IgD-negative memory B cell (primary cell): Measurements from ENCODE around the gene HAVCR2. TPM values are rescaled to one million over a fixed set of nuclear protein-coding genes. Genes with fewer than 3 reads are reported as not detected.

Source experiments
- H3K27ac Mint-ChIP-seq, 3 donors: one replicate each; pipeline ENCODE4 v1.8.0; 2020 to 2022; ENCODE audit warnings: mild to moderate bottlenecking in 3 of 3, mixed read lengths in 3 of 3, moderate library complexity in 1 of 3
- H3K27me3 Mint-ChIP-seq: one replicate; pipeline ENCODE4 v1.8.0; 2021; ENCODE audit warnings: mixed read lengths
- H3K36me3 Mint-ChIP-seq: one replicate; pipeline ENCODE4 v1.8.0; 2020; ENCODE audit warnings: mild to moderate bottlenecking, mixed read lengths
- H3K4me1 Mint-ChIP-seq, 3 donors: one replicate each; pipeline ENCODE4 v1.8.0; 2020 to 2022; ENCODE audit warnings: mixed read lengths in 3 of 3, mild to moderate bottlenecking in 1 of 3
- H3K4me3 Mint-ChIP-seq, 4 donors: one replicate each; pipeline ENCODE4 v1.8.0; 2020 to 2022; ENCODE audit warnings: mild to moderate bottlenecking in 4 of 4, mixed read lengths in 4 of 4, moderate library complexity in 3 of 4
- H3K9me3 Mint-ChIP-seq, 3 donors: one replicate each; pipeline ENCODE4 v1.8.0; 2020 to 2021; ENCODE audit warnings: mixed read lengths in 3 of 3, mild to moderate bottlenecking in 1 of 3
- polyA plus RNA-seq: library from polyadenylated mRNA; unstranded; fragments of 300-500 nt; fragmentation: Illumina TruSeq; gene quantifications from one replicate; pipeline ENCODE4 v1.2.3, GENCODE V29; 2021

Gene HAVCR2
- polyA plus RNA-seq, 1 donor from 2014 or later: 1.8 TPM

DNA sequence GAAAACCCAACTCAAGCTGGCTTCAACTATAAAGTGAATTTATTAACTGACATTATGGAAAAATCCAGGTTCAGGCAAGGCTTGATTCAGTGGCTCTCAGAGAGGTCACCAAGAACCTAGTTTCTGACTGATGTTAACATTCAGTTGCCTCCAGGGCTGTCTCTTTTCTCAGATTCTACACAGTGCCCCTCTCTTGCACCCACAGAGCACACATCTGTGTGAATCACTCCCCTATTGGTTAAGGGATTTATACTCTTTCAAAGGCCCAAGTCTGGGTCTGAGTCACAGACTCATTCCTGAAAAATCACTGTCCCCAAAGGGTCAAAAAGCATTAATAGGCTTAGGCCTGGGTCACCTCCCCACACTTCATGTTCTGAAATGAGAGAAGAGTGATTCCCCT is 6.2 kb upstream of the HAVCR2 start:
- Mint-ChIP-seq H3K27me3 (no peaks in the 10 kb centered on the region), H3K27ac (no peak overlapping the region), H3K4me1 (peaks cover under 1 to 6% (median 2%) of the 10 kb centered on the region in 3 donors), H3K36me3 (no peaks in the 10 kb centered on the region), H3K9me3 (no peaks in the 10 kb centered on the region), H3K4me3 (no peak overlapping the region)

DNA sequence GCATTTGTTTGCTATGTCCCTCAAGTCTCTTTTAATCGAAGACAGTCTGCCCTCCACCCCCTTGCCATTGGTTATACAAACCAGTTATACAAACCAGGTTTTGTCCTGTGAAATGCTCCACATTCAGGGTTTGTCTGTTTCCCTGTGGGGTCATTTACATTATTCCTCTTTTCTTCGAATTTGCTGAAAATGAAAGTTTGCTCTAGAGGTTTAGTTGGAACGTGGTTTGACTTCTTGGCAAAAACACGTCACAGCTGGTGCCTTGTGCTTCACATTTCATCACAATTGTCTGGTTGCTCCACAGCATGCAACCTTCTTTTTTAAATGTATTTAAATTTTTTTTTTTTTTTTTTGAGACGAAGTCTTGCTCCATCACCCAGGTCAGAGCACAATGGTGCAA is 4.2 kb upstream of the HAVCR2 start:
- Mint-ChIP-seq H3K27me3 (no peaks in the 10 kb centered on the region), H3K36me3 (no peaks in the 10 kb centered on the region), H3K4me3 (no peak overlapping the region), H3K27ac (no peak overlapping the region), H3K4me1 (peaks cover 15 to 23% (median 18%) of the 10 kb centered on the region in 3 donors), H3K9me3 (no peaks in the 10 kb centered on the region)

DNA sequence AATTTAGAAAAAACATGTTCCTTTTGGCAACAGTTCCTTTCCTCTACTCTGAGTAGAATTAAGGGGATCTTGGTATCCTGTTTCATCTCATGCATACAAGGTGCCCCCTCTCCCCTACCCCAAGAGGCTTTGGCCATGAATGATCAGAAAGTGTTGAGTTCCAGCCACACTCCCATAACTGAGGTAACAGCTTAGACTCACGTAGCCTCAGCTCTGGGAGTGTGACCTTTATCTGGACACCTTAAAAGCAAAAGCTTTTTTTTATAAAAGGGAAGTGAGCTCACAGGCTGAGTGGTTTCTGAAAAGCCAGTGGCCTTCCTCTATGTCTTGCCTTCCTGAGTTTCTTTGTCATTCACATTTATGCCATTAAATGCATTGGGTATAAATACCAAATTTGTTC is 900 bp upstream of the HAVCR2 start:
- Mint-ChIP-seq H3K4me1 (peaks cover 21 to 27% (median 23%) of the 10 kb centered on the region in 3 donors), H3K36me3 (no peaks in the 10 kb centered on the region), H3K4me3 (peak overlapping the region; percentile 73 to 91 (median 81)), H3K27ac (peak overlapping the region; percentile 68 to 87 (median 75)), H3K27me3 (no peaks in the 10 kb centered on the region), H3K9me3 (no peaks in the 10 kb centered on the region)

- Mint-ChIP-seq H3K4me1 (peaks cover 21 to 27% (median 23%) of the 10 kb centered on the region in 3 donors), H3K27ac (no peak overlapping the region), H3K36me3 (peaks cover 4% of the 10 kb centered on the region), H3K27me3 (no peaks in the 10 kb centered on the region), H3K4me3 (peak overlapping the region in 1 of 4 donors; percentile 45), H3K9me3 (no peaks in the 10 kb centered on the region)
Observed at GRCh38 chr5:157107508-157107907, 1.3 kb downstream of the HAVCR2 start.

DNA sequence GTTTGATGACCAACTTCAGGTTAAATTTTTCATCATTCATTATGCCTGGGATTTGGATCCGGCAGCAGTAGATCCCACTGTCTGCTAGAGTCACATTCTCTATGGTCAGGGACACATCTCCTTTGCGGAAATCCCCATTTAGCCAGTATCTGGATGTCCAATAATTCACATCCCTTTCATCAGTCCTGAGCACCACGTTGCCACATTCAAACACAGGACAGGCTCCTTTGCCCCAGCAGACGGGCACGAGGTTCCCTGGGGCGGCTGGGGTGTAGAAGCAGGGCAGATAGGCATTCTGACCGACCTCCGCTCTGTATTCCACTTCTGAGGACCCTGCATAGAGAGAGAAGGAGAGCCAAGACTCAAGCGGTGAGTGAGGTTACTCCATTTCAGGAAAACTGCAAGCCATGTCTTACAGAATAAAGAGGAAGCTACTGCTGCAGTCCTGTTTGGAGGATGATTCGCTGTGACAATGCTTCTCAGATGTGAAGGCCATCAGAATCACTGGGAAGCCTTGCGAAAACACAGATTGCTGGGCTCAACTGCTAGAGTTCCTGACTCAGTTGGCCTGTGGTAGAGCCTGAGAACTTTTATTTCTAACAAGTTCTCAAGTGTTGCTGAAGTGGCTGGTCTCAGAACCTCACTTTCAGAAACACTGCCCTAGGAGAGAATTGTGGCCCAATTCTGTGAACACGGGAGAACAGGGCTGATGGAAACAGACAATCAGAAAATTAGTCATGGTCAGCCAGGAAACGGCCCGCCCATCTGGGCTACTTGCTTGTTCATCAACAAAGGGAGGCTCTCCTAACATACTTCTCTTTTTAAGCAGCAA is 2.0 kb downstream of the HAVCR2 start:
- Mint-ChIP-seq H3K4me1 (peaks cover 21 to 27% (median 23%) of the 10 kb centered on the region in 3 donors), H3K4me3 (peak overlapping the region in 1 of 4 donors; percentile 45)

GRCh38 chr5:157100140-157100679 is 8.6 kb downstream of the HAVCR2 start:
- Mint-ChIP-seq H3K36me3 (peaks cover 6% of the 10 kb centered on the region), H3K27ac (peak overlapping the region in 1 of 3 donors; percentile 7), H3K27me3 (no peaks in the 10 kb centered on the region), H3K4me1 (peaks cover 0 to 4% (median 2%) of the 10 kb centered on the region in 3 donors), H3K9me3 (no peaks in the 10 kb centered on the region), H3K4me3 (no peak overlapping the region)

More for the DNA sequence above, 2.0 kb downstream of the HAVCR2 start:
- no peaks in the 10 kb centered on the region for H3K27me3 Mint-ChIP-seq
- no peaks in the 10 kb centered on the region for H3K9me3 Mint-ChIP-seq
- peak overlapping the region in 1 of 3 donors; percentile 23 for H3K27ac Mint-ChIP-seq
- peaks cover 4% of the 10 kb centered on the region for H3K36me3 Mint-ChIP-seq

DNA sequence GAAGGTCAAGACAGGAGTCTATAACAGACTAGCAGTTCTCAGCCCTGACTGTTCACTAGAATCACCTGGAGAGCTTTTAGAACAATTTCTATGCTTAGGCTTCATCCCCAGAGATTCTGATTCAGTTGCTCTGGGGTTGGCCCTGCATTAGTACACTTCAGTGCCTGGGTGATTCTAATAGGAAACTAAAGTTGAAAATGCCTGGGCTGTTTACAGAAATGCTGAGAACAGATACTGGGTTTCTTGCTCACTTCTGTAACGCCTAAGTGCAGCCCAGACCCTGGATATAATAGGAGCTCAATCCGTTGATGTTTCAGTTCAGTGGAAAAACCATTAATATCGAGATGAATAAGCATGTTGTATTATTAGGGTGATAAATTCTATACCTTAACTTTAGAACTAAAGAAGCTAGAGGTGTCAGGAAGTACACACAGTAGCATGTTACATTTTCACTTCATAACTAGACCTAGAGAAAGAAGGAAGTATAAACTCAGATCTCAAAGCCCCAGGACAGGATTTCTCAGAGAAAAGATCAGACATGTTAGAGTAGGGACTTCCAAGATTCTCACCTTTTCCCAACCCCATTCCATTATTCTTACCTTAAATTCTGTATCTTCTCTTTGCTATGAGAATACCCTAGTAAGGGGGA is 20.4 kb downstream of the HAVCR2 start:
- H3K4me1 Mint-ChIP-seq: peaks cover 0 to 9% (median 5%) of the 10 kb centered on the region in 3 donors
- H3K27me3 Mint-ChIP-seq: no peaks in the 10 kb centered on the region
- H3K4me3 Mint-ChIP-seq: no peak overlapping the region
- H3K9me3 Mint-ChIP-seq: no peaks in the 10 kb centered on the region
- peaks cover 8% of the 10 kb centered on the region for H3K36me3 Mint-ChIP-seq
- H3K27ac Mint-ChIP-seq: peak overlapping the region in 2 of 3 donors; percentile 30 to 78

DNA sequence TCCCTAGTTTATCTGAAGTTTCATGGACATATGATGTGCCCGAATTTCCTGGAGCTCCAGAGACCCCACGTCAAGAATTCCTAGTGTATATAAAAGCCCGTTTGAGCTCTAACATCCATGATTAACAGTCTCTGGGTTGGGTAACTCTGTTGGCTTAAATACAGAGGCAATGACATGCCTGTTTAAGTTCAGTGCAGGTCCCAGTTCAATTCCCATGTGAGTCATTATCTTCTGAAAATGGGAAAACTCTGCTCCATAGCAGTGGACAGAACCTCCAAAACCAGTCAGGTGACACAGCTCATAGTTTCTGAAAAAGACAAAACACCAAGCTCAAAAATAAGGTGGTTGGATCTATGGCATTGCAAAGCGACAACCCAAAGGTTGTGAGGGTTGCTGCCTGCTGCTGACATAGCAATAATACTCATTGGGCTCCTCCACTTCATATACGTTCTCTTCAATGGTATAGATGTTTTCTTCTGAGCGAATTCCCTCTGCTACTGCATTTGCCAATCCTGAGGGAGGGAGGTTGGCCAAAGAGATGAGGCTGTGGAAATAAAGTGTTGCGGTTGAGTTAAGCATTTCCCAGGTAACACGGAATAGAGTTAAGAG is 22.0 kb downstream of the HAVCR2 start:
- Mint-ChIP-seq H3K36me3 (peaks cover 8% of the 10 kb centered on the region), H3K27me3 (no peaks in the 10 kb centered on the region), H3K4me3 (no peak overlapping the region), H3K27ac (peak overlapping the region in 1 of 3 donors; percentile 23), H3K4me1 (peaks cover 0 to 9% (median 5%) of the 10 kb centered on the region in 3 donors), H3K9me3 (no peaks in the 10 kb centered on the region)

DNA sequence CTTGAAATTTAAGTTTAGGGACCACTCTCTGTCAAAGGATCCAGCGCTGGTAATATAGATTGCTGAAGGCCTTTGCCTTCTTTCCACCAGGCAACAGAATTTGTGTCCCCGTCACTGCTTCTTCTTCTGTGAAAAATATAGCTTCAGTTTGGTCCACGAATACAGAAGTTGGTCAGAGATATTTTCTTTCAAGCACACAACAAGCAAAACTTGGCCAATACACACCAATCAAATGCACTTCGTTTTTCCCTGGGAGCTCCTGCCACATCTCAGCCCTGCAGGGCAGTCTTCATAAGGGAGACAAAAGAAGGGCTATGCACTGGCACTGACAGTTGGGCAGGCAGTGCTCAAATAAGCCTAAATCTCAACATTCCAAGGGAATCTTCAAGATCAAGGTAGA is 22.9 kb downstream of the HAVCR2 start:
- Mint-ChIP-seq H3K36me3 (peaks cover 5% of the 10 kb centered on the region), H3K27ac (no peak overlapping the region), H3K4me1 (peaks cover 0 to 9% (median 5%) of the 10 kb centered on the region in 3 donors), H3K4me3 (no peak overlapping the region), H3K27me3 (no peaks in the 10 kb centered on the region), H3K9me3 (no peaks in the 10 kb centered on the region)

DNA sequence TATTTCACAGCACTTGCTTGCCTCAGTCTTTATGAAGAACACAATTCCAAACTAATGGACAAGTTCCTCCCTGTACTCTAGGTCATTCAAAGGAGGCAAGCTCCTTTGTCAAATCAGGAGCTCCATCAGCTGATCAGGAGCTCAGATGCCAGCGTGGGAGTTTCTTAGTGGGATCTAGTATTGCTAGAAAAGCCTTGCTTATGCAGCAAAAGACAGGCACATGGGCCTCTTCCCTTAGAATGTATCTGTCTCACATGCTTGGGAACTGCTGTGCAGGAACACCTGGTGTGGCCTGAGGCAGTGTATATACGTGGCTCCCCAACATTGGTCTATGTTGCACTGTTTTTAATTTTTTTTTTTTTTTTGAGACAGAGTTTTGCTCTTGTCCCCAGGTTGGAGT is 28.6 kb downstream of the HAVCR2 start:
- Mint-ChIP-seq H3K4me3 (no peak overlapping the region), H3K27ac (no peak overlapping the region), H3K9me3 (peaks cover 0 to 1% (median 0%) of the 10 kb centered on the region in 3 donors), H3K36me3 (no peaks in the 10 kb centered on the region), H3K27me3 (no peaks in the 10 kb centered on the region), H3K4me1 (peaks cover 0 to 2% (median 0%) of the 10 kb centered on the region in 3 donors)

- no peak overlapping the region for H3K27ac Mint-ChIP-seq
- H3K4me3 Mint-ChIP-seq: no peak overlapping the region
- H3K36me3 Mint-ChIP-seq: no peaks in the 10 kb centered on the region
Observed at GRCh38 chr5:157076558-157076957, 32.3 kb downstream of the HAVCR2 start.

GRCh38 chr5:157072508-157072907 is 36.3 kb downstream of the HAVCR2 start:
- H3K4me1 Mint-ChIP-seq: peaks cover 4 to 8% (median 5%) of the 10 kb centered on the region in 3 donors
- peaks cover 3% of the 10 kb centered on the region for H3K27me3 Mint-ChIP-seq
- no peak overlapping the region for H3K4me3 Mint-ChIP-seq
- no peaks in the 10 kb centered on the region for H3K36me3 Mint-ChIP-seq
- H3K9me3 Mint-ChIP-seq: peaks cover 0 to 2% (median 1%) of the 10 kb centered on the region in 3 donors
- H3K27ac Mint-ChIP-seq: no peak overlapping the region

More at GRCh38 chr5:157076558-157076957, 32.3 kb downstream of the HAVCR2 start:
- Mint-ChIP-seq H3K9me3 (peaks cover 0 to 2% (median 1%) of the 10 kb centered on the region in 3 donors), H3K4me1 (peaks cover 4 to 8% (median 5%) of the 10 kb centered on the region in 3 donors), H3K27me3 (peaks cover 3% of the 10 kb centered on the region)

DNA sequence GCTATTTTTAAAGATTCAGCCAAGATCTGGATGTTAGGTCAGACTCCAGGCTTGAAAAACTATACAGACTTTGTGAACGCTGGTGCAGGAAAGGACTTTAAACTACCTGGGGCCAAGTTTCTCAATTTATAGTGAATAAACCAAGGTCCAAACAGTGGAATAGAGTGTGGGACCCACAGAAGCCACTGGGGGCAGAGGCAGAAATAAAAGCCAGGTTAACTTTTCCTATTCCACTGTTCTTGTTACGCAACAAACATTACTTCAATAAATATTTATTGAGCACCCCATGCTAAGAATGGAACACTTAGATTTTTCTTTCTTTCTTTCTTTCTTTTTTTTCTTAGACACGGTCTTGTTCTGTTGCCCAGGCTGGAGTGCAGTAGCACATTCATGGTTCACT is 38.9 kb downstream of the HAVCR2 start:
- peaks cover 0 to 2% (median 0%) of the 10 kb centered on the region in 3 donors for H3K9me3 Mint-ChIP-seq

GRCh38 chr5:157068785-157069184 is 40.1 kb downstream of the HAVCR2 start:
- H3K27me3 Mint-ChIP-seq: peaks cover 2% of the 10 kb centered on the region
- no peaks in the 10 kb centered on the region for H3K4me1 Mint-ChIP-seq
- H3K4me3 Mint-ChIP-seq: no peak overlapping the region
- H3K9me3 Mint-ChIP-seq: no peaks in the 10 kb centered on the region
- H3K36me3 Mint-ChIP-seq: no peaks in the 10 kb centered on the region
- no peak overlapping the region for H3K27ac Mint-ChIP-seq

More for the DNA sequence above, 38.9 kb downstream of the HAVCR2 start:
- no peaks in the 10 kb centered on the region for H3K36me3 Mint-ChIP-seq
- H3K4me1 Mint-ChIP-seq: peaks cover 2 to 5% (median 3%) of the 10 kb centered on the region in 3 donors
- H3K27ac Mint-ChIP-seq: no peak overlapping the region
- peaks cover 3% of the 10 kb centered on the region for H3K27me3 Mint-ChIP-seq
- H3K4me3 Mint-ChIP-seq: no peak overlapping the region

GRCh38 chr5:157068339-157068738 is 40.5 kb downstream of the HAVCR2 start:
- Mint-ChIP-seq H3K4me3 (no peak overlapping the region), H3K27ac (no peak overlapping the region), H3K4me1 (no peaks in the 10 kb centered on the region), H3K27me3 (peaks cover 5% of the 10 kb centered on the region), H3K36me3 (no peaks in the 10 kb centered on the region), H3K9me3 (no peaks in the 10 kb centered on the region)
